NCI-H2227 (cell line): ENCODE measurements around the gene CSRP1.
"Not testable (repeated sequence)": the region's sequence is repeated elsewhere in the genome, so short reads cannot be mapped to it uniquely, and the experiment has no call there.

Experiments
- DNase-seq: peaks from one replicate; lab custom pipeline; 2025; ENCODE audit not compliant: unreplicated experiment; lab: John Stamatoyannopoulos, UW

Gene CSRP1

DNA sequence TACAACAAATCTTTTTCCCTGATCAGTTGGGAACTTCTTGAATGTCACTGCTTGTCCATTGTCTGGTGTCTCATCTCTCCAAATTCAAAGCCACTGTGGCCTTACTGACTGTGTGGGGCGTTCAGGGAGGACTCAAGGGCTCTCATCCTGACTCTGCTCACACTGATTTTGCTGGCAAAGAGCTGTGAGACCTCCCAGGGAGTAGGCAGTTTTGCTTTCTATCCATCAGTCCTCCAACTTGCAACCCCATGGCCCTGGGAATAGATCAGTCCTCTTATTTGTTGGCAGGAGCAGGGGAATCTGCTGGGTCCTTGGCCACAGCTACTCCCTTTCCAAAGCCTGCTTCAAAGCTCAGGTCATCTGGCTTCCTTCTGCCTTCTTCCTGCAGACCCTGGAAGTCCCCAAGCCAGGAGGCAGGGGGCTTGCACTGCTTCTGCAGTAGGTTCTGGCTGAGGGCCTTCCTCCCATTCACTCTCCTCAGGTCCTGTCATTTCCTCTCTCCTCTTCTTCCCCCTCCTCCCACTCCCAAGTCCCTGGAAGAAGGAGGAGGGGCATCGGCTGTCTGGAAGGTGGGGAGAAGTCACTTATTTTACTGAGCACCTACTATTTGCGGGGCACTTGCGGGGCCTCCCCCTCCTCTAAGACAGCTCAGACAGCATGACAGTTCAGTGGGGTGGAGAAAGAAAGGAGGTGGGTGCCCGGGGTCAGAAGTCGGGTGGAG, 31.1 kb upstream of the CSRP1 start:
- peak; percentile 48 for DNase-seq

DNA sequence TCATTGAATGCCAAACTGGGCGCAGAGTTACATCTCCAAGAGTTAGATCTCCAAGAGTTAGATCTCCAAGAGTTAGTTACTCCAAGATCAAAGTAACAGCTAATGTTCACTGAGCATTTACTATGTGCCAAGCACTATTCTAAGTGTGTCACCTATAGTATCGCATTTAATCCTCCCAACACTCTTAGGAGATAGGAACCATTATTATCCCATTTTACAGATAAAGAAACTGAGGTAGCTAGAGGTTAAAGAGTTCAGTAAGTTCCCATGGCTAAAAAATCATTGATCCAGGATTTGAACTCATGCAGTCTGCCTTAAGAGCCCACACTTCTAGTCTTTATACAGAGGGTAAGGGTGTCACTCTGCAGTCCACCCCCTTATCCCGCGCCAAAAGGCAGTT, 30.5 kb upstream of the CSRP1 start:
- DNase-seq: no peak

DNA sequence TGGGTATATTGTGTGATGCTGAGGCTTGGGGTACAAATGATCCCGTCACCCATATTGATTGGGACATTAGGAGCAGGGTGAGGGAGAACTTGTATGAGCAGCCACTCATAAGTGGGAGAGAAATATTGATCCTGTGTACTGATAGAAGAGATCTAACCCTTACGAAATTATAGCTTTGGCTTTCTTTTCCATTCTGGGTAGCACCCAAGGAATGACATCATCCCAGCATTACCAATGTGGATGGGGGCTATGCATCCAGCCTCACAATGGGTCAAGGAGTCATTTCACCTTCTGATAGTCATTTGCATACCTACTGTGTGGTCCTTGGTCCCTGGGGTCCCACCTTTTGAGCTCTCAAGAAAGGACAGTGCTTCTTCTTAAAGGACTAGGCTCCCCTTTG, 30.1 kb upstream of the CSRP1 start:
- DNase-seq: no peak

DNA sequence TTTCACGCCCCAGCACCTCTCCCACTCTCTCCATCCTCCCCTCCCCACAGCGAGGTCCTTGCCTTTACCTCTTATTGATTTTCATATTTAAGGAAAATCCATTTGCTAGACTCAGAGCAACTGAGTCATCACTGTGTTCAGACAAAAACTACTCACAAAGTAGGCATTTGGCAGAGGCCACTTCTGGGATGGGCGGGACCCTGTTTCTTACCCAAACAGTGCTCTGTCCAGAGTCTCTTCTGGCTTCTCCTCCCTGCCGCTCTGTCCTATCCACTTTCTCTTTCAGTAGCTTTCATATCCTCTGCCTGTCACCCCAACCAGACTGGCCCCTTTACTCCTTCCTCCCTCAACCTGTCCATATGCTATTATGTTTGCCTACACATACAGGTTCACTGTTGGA, 29.6 kb upstream of the CSRP1 start:
- no peak for DNase-seq

DNA sequence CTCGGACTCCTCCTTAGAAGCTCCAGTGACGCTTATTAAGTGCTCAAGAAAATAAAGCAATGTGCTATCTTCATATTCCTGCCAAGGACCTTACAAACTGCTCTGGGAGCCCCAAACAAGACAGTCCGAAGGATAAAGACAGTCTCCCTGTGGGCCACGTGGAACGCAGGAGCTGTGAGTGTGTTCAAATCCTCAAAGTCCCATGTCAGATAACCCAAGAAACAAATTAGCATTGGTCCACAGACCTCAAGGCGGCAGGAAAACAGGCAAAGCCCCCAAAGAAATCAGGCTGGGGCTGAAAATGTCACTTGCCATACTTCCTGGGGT, 29.0 kb upstream of the CSRP1 start:
- no peak for DNase-seq

DNA sequence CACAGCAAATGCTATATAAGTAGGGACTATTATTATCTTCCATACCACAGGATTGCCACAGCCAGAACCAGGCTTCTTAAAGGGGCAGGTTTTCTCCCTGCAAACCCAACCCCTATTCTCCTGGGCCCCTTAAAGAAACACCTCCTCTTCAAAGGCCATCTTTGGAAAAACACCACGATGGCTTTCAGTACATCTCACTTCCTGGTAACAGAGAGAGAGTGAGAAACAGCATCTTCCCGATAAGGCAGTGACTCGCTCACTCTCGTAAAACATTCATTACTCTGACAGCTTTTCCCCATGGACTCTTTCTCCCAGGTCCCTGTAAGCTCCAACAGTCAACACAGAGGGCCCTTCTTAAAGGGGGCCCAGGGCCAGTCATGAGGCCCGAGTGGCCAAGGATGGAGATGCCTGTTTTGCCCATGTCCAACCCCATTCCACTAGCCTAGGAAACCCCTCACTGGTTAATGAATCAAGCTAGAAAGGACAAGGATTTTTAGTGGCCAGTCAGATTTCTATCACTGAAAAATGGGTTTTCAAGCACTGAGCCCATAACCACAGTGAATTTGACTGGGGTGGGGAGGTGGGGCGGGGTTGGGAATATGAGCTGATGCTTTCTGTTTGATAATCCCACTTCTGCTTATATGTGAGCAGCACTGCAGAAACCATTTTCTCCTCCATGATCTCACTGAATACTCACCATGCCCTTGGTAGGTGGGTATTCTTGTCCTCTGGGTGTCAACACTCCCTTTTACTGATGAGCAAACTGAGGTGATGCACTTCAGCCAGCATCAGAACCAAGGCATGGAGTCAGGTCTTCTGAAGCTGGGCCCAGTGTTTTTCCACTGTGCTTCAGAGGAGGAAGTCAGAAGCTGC, 28.4 kb upstream of the CSRP1 start:
- DNase-seq: peak; percentile 20

DNA sequence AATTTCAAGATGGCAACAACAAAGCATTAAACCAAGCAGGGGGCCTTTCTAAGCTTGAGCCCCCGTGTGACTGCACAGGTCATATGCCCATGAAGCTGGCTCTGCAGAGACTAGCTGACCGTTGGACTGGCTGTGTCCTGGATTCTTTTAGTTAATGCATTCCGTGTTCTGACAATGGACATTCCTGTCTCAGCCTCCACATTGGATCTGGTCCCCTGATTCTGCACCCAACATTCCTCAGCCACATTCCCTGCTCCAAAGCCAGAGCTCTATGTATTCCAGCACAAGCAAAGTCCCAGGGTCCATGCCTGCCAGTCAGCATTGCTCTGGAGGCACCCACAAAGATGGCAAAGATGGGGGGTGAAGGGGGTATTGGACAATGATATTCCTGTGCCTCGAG, 26.9 kb upstream of the CSRP1 start:
- no peak for DNase-seq

DNA sequence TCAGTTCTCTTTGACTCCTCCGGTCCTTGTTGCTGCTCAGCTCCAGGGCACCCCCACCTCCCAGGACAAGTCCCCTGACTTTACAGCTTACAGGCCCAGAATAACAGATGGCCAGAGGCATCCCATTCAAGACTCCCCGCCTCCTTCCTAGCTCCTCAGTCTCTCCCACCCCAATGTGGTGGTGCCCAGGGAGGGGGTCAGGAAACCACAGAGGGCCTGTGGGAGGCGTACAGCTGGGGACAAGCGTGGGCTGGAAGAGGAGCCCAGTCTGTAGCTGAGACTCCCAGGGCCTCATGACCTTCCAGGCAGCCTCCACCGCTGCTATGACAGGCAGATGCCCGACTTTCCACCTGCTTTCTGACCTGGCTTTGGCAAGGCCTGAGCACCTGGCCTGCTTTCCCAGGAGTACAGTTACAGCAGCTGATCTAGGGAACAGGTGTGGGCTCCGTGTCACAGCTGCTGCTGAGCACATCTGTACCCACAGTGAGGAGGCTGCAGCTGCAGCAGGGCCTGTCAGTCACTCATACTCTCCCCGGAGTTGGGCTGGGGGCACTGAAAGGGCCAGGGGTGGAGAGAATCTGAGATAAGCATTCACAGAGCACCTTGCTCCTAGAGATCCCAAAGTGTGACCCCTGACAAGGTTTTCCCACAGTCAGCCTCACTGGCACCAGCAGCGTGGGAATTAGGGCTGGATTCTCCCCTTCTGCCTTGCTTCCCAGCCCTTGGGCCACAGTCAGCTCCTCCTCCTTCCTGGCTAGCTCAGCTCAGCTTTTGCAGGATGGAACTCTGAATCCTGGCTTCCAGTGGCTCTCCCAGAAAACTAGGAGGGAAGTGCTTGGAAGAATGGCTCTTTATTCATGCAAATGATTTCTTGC, 24.9 kb upstream of the CSRP1 start:
- DNase-seq: no peak

DNA sequence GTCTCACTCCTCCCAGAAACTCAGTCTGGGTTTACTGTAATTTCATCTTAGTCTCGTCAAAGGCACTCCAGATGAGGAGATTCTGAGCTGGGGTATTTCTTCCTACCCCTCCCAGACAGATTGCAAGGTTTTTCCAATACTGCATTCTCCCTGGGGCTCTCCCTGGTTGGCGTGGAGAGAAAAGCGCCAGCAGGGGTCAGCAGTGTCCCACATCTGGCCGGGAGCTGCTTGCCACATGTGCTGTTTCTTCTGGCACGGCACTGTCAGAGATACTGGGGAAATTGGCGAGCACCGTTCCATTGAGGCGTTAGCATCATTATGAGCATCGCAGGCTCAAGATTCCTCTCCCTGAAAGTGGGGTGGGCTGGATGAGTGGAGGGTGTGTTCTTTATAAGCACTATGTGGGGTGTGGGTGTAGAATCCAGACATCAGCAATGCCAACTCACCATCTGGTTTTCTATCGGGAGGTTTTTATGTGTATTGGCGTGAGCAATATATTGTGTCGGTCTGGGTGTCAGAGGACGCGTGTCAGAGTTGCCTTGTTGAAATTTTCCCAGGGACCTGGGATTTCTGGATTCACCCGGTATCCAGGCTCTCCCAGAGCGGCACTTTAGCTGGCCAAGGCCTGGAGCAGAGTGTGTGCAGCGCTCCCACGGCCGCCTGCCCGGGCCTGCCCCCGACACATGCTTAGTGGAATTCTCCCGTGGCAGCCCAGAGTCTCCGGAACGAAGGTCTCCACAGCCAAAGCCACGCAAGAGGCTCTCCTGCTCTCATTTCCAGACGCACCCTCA, 24.0 kb upstream of the CSRP1 start:
- peak; percentile 84 for DNase-seq

DNA sequence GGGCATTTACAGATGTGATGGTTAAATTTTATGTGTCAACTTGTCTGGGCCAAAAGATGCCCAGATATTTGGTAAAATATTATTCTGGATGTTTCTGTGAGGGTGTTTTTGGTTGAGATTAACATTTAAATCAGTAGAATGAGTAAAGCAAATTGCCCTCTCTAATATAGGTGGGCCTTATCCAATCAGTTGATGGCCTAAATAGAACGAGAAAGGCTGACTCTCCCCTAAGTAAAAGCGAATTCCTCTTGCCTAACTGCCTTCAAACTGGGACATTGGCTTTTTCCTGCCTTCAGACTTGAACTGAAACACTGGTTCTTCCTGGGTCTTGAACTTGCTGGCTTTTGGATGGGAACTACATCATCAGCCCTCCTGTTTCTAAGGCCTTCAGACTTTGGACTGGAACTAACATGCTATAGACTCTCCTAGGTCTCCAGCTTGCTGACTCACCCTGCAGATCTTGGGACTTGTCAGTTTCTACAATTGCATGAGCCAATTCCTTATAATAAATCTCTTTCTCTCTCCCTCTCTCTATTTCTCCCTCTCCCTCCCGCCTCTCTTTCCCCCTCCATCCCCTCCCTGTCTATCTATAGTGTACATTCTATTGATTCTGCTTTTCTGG, 21.8 kb upstream of the CSRP1 start:
- DNase-seq: no peak

DNA sequence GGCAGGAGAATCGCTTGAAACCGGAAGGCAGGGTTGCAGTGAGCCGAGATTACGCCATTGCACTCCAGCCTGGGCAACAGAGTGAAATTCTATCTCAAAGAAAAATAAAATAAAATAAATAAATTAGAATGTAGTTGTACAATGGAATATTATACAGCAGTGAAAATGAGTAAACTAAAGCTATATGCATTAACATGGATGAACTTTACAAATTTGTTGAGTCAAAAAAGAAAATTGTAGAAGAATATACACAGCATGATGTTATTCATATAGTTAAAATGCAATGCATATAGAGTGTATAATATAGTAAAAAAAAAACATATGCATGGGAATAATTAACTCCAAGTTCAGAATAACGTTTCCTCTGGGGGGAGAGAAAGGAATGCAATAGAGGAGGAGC, 21.0 kb upstream of the CSRP1 start:
- DNase-seq: no peak

DNA sequence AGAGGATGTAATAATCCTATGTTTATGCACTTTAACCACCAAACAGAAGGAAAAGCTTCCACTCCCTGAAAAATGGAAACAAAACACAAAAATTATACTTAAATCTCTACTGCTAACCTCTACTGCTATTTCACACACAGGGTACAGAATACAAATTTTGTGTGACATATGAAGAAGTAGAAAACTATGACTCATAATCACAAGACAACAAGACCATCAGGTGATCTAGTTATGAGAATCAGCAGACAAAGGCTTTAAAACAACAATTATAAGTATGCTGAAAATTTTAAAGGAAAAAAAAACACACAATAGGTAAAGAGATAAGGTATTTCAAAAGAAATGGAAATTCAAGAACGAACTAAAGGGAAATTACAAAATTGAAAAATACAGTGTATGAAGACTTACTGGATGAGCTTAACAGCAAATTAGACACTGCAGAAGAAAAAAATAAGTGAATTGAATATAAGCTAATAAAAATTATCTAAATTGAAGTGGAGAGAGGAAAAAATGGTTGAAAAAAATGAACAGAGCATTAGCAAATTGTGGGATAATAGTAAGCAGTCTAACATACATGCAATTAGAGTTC, 18.4 kb upstream of the CSRP1 start:
- DNase-seq: no peak

DNA sequence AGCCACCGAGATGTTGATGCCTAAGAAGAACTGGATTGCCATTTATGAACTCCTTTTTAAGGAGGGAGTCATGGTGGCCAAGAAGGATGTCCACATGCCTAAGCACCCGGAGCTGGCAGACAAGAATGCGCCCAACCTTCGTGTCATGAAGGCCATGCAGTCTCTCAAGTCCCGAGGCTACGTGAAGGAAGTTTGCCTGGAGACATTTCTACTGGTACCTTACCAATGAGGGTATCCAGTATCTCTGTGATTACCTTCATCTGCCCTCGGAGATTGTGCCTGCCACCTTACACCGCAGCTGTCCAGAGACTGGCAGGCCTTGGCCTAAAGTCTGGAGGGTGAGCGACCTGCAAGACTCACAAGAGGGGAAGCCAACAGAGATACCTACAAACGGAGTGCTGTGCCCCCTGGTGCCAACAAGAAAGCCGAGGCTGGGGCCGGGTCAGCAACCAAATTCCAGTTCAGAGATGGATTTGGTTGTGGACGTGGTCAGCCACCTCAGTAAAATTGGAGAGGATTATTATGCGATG, 13.2 kb upstream of the CSRP1 start:
- DNase-seq: not testable (repeated sequence)

DNA sequence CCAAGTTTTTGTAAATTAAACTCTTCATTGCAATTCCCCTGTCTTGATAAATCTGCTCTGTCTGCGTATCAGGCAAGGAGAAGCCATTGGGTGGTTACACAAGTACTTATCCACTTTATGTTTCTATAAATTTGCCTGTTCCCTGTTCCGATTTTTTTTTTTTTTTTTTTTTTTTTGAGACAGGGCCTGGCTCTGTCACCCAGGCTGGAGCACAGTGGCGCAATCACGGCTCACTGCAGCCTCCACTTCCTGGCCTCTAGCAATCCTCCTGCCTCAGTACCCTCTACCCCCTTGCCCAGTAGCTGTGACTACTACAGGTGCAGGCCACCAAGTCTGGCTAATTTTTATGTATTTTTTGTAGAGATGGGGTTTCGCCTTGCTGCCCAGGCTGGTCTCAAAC, 11.1 kb upstream of the CSRP1 start:
- no peak for DNase-seq

DNA sequence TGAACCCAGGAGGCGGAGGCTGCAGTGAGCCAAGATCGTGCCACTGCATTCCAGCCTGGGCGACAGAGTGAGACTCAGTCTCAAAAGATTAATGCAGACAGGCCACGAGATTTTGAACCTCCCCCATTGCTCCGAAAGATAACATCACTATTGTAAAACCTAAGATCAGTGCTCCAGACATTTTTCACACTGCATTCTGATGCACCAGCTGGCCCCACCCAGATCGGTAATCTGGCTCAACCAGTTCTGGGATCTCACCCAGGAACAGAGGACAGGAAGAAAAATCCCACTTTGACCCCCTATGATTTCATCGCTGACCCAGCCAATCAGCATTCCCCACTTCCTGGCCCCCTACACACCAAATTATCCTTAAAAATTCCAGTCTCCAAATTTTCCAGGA, 10.7 kb upstream of the CSRP1 start:
- DNase-seq: no peak

DNA sequence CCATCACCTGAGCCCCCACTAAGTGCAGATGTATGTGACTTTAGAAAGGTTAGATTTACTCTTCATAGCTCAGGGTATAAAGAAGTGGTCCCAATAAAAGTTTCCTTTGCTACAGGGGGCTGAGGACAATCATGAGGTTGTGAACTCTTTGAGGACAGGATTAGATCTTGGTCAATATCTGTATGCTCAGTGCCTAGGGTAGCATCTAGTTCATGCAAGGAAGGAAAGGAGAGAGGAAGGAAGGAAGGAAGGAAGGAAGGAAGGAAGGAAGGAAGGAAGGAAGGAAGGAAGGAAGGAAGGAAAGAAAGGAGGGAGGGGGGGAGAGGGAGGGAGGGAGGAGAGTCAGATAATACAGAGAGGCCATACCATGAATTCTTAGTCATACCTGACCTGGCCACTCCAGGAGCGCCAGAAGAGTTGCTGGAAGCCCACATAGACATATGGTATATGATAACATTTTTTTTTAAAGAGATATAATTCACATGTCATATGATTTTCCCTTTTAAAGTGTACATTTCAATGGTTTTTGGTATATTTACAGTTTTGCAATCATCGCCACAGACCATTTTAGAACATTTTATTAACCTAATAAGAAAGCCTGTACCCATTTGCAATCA, 9.7 kb upstream of the CSRP1 start:
- no peak for DNase-seq

DNA sequence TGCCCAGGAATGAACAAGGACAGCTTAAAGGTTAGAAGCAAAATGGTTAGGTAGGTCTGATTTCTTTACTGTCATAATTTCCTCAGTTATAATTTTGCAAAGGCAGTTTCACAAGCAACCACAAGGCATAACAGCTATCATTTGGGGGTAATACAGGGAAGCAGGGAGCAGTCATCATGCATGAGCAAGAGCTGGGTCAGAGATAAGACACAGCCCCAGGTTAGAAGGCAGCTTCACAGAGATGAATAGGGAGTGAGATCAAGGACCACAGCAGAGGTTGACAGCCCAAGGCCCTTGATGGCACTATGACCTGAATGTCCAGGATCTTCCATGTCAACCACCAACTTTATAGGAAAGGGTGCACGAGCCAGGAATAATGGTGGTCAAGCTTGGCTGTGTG, 9.0 kb upstream of the CSRP1 start:
- no peak for DNase-seq

DNA sequence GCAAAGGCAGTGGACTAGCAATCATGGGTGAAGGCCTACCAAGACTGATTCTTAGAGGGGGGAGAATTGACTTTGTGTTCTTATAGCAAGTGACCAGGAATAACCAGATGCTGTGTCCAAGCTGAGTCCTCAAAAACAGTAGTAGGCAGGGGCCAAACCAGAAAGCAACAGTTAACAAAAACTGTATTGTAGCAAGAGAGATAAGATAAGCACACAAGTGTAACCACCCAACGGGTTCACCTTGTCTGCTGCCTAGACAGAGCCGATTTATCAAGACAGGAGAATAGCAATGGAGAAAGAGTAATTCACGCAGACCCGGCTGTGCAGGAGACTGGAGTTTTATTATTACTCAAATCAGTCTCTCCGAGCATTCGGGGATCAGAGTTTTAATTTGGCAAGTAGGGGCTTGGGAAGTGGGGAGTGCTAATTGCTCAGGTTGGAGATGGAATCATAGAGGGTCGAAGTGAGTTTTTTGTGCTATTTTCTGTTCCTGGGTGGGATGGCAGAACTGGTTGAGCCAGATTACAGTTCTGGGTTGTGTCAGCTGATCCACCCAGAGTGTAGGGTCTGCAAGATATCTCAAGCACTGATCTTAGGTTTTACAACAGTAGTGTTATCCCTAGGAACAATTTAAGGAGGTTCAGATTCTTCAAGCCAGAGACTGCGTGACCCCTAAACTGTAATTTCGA, 8.3 kb upstream of the CSRP1 start:
- no peak for DNase-seq

DNA sequence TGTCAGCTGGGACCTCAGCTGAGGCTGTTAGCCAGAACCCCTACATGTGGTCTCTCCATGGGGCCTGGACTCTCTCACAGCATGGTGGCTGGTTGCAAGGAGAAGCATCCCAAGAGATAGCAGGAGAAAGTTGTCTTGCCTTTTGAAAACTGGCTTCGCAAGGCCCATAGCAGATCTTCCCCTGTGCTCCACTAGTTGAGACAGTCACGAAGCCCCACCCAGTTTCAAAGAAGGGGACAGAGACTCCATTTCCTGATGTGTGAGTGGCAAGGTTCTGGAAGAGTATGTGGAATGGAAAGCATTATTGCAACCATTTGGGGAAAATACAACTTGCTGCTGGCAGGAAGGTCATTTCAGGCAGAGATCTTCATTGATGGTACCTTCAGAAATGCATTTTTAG, 7.5 kb upstream of the CSRP1 start:
- DNase-seq: no peak
